Muscle of back (tissue), 11 donors: Measurements from ENCODE around the gene LURAP1L. TPM values are rescaled to one million over a fixed set of nuclear protein-coding genes. Genes with fewer than 3 reads are reported as not detected.

Experiments used
- DNase-seq, 3 donors: peaks; one replicate each; pipeline versions ENCODE4 v3.0.0 to v3.0.0-alpha.2; 2013
- polyA plus RNA-seq, 10 donors: library from polyadenylated mRNA; unstranded; fragments of 120-200 nt; gene quantifications; one replicate each; pipeline ENCODE4 v1.2.1, GENCODE V29; 2013; ENCODE audit not compliant: insufficient read length in 10 of 10

LURAP1L gene
- polyA plus RNA-seq, 10 donors = 9.1 to 23.0 (median 11.8) TPM

GRCh38 chr9:12809720-12810119 is 34.9 kb downstream of the LURAP1L start:
- no peak for DNase-seq

GRCh38 chr9:12811935-12812334 is 37.1 kb downstream of the LURAP1L start:
- no peak for DNase-seq

GRCh38 chr9:12812710-12813109 is 37.9 kb downstream of the LURAP1L start:
- DNase-seq = no peak

- no peak for DNase-seq
Observed at GRCh38 chr9:12813533-12813932, 38.7 kb downstream of the LURAP1L start.

- DNase-seq = peak; percentile 77 to 98 (median 91)
Observed at GRCh38 chr9:12813960-12814876, 39.4 kb downstream of the LURAP1L start.

- DNase-seq = no peak
Observed at GRCh38 chr9:12814877-12815237, 40.0 kb downstream of the LURAP1L start.

- DNase-seq = no peak
Observed at GRCh38 chr9:12815888-12816287, 41.1 kb downstream of the LURAP1L start.

GRCh38 chr9:12816656-12817101 is 41.9 kb downstream of the LURAP1L start:
- no peak for DNase-seq

- DNase-seq = no peak
Observed at GRCh38 chr9:12817702-12818101, 42.9 kb downstream of the LURAP1L start.

GRCh38 chr9:12818431-12819000 is 43.7 kb downstream of the LURAP1L start:
- peak in 2 of 3 donors; percentile 47 to 76 for DNase-seq

- DNase-seq = no peak
Observed at GRCh38 chr9:12819436-12820185, 44.8 kb downstream of the LURAP1L start.

- no peak for DNase-seq
Observed at GRCh38 chr9:12822111-12822510, 47.3 kb downstream of the LURAP1L start.

GRCh38 chr9:12826924-12827565 is 52.2 kb downstream of the LURAP1L start:
- peak in 1 of 3 donors; percentile 46 for DNase-seq

- no peak for DNase-seq
Observed at GRCh38 chr9:12833701-12834100, 58.9 kb downstream of the LURAP1L start.

GRCh38 chr9:12838546-12838945 is 63.7 kb downstream of the LURAP1L start:
- no peak for DNase-seq

GRCh38 chr9:12843735-12844134 is 68.9 kb downstream of the LURAP1L start:
- no peak for DNase-seq

GRCh38 chr9:12846035-12846434 is 71.2 kb downstream of the LURAP1L start:
- peak in 1 of 3 donors; percentile 26 for DNase-seq

- DNase-seq = no peak
Observed at GRCh38 chr9:12847561-12847960, 72.7 kb downstream of the LURAP1L start.

- peak in 1 of 3 donors; percentile 27 for DNase-seq
Observed at GRCh38 chr9:12849486-12850003, 74.7 kb downstream of the LURAP1L start.

GRCh38 chr9:12851341-12852090 is 76.7 kb downstream of the LURAP1L start:
- DNase-seq = no peak

GRCh38 chr9:12853051-12853450 is 78.2 kb downstream of the LURAP1L start:
- DNase-seq = no peak
